HEK293T (cell line): Measurements from ENCODE around the gene FGF14.

ENCODE experiments used
- CTCF ChIA-PET: fragments of 350-600 bp; formaldehyde crosslinking; extraction: SDS; loops from one replicate; lab custom pipeline; 2021; ENCODE audit warnings: antibody characterized with exemption, inconsistent platforms; lab: Yijun Ruan, JAX
- POLR2A ChIA-PET: fragments of 350-600 bp; formaldehyde crosslinking; extraction: SDS; loops from one replicate; lab custom pipeline; 2020; ENCODE audit warnings: antibody characterized with exemption, inconsistent platforms; lab: Yijun Ruan, JAX
- DNase-seq: peaks from one replicate; pipeline ENCODE4 v3.0.0; 2012; ENCODE audit warnings: mixed read lengths; ENCODE audit errors: extremely low spot score
- ARNT ChIP-seq: fragments of 450-650 bp; IDR thresholded peaks from 2 replicates; pipeline ENCODE4 v1.6.1; 2017; ENCODE audit warnings: mild to moderate bottlenecking
- BHLHE40 ChIP-seq: fragments of 450-650 bp; IDR thresholded peaks from 2 replicates; pipeline ENCODE4 v1.6.1; 2016; ENCODE audit warnings: mild to moderate bottlenecking, moderate library complexity, borderline replicate concordance
- CTBP1 ChIP-seq: fragments of 450-650 bp; IDR thresholded peaks from 2 replicates; pipeline ENCODE4 v1.6.1; 2016; ENCODE audit warnings: borderline replicate concordance
- ELF4 ChIP-seq: fragments of 450-650 bp; IDR thresholded peaks from 2 replicates; pipeline ENCODE4 v1.6.1; 2017; ENCODE audit warnings: antibody characterized with exemption
- FOXA1 ChIP-seq: fragments of 450-650 bp; IDR thresholded peaks from 2 replicates; pipeline ENCODE4 v1.6.1; 2016; ENCODE audit warnings: mild to moderate bottlenecking
- FOXK2 ChIP-seq: fragments of 450-650 bp; IDR thresholded peaks from 2 replicates; pipeline ENCODE4 v1.6.1; 2016; ENCODE audit warnings: mild to moderate bottlenecking
- FOXM1 ChIP-seq: fragments of 450-650 bp; IDR thresholded peaks from 2 replicates; pipeline ENCODE4 v1.6.1; 2017; ENCODE audit warnings: mild to moderate bottlenecking, borderline replicate concordance
- HDGF ChIP-seq: fragments of 450-650 bp; IDR thresholded peaks from 2 replicates; pipeline ENCODE4 v1.6.1; 2017; ENCODE audit warnings: antibody characterized with exemption, borderline replicate concordance
- L3MBTL2 ChIP-seq: fragments of 450-650 bp; conservative IDR thresholded peaks from 2 replicates; pipeline ENCODE4 v1.6.1; 2016; ENCODE audit warnings: mild to moderate bottlenecking
- LEF1 ChIP-seq: fragments of 450-650 bp; IDR thresholded peaks from 2 replicates; pipeline ENCODE4 v1.6.1; 2017; ENCODE audit warnings: mild to moderate bottlenecking, borderline replicate concordance
- NFRKB ChIP-seq: fragments of 450-650 bp; IDR thresholded peaks from 2 replicates; pipeline ENCODE4 v1.6.1; 2016; ENCODE audit warnings: mild to moderate bottlenecking, moderate library complexity
- PKNOX1 ChIP-seq: fragments of 450-650 bp; IDR thresholded peaks from 2 replicates; pipeline ENCODE4 v1.6.1; 2016
- SP1 ChIP-seq: fragments of 450-650 bp; IDR thresholded peaks from 2 replicates; pipeline ENCODE4 v1.6.1; 2017
- SUZ12 ChIP-seq: fragments of 450-650 bp; IDR thresholded peaks from 2 replicates; pipeline ENCODE4 v1.6.1; 2016; ENCODE audit warnings: mild to moderate bottlenecking
- TARDBP ChIP-seq: fragments of 450-650 bp; IDR thresholded peaks from 2 replicates; pipeline ENCODE4 v1.6.1; 2016
- ZNF384 ChIP-seq: fragments of 450-650 bp; IDR thresholded peaks from 2 replicates; pipeline ENCODE4 v1.6.1; 2016

The FGF14 gene

GRCh38 chr13:101979825-101980224 is 422.0 kb downstream of the FGF14 start:
- no peak for DNase-seq
- CTCF ChIA-PET: no interaction called here
- POLR2A ChIA-PET: no interaction called here
- TF ChIP-seq FOXK2 (no peak), SUZ12 (no peak), SP1 (no peak), HDGF (no peak), BHLHE40 (no peak)

GRCh38 chr13:101978552-101979315 is 423.1 kb downstream of the FGF14 start:
- ChIA-PET POLR2A (no interaction called here), CTCF (no interaction called here)
- DNase-seq: no peak
- TF ChIP-seq HDGF: no peak
- TF ChIP-seq FOXA1: no peak
- no peak for TF ChIP-seq FOXM1
- no peak for TF ChIP-seq CTBP1
- TF ChIP-seq PKNOX1: no peak
- TF ChIP-seq FOXK2: no peak
- no peak for TF ChIP-seq L3MBTL2
- TF ChIP-seq TARDBP: no peak
- no peak for TF ChIP-seq LEF1

GRCh38 chr13:101977475-101977874 is 424.4 kb downstream of the FGF14 start:
- TF ChIP-seq SP1: no peak
- no peak for TF ChIP-seq ZNF384
- TF ChIP-seq FOXA1: no peak
- no peak for TF ChIP-seq FOXM1
- no peak for TF ChIP-seq HDGF
- CTCF ChIA-PET: no interaction called here
- DNase-seq: no peak
- POLR2A ChIA-PET: no interaction called here

- CTCF ChIA-PET: no interaction called here
- TF ChIP-seq FOXK2 (no peak), HDGF (no peak), L3MBTL2 (no peak), SP1 (no peak), ARNT (no peak), FOXM1 (no peak), LEF1 (no peak), TARDBP (no peak), PKNOX1 (no peak)
- POLR2A ChIA-PET: no interaction called here
- DNase-seq: no peak
Observed at GRCh38 chr13:101972191-101972590, 429.7 kb downstream of the FGF14 start.

GRCh38 chr13:101970341-101970740 is 431.5 kb downstream of the FGF14 start:
- ChIA-PET CTCF (interaction anchor here (0.6 kb wide), 1 partner anchor 538 kb away, joined by 3 read pairs; no protein-coding TSS in a partner anchor), POLR2A (no interaction called here)
- DNase-seq: no peak
- no peak for TF ChIP-seq SP1
- no peak for TF ChIP-seq FOXA1
- no peak for TF ChIP-seq LEF1
- TF ChIP-seq HDGF: no peak
- no peak for TF ChIP-seq ZNF384
- TF ChIP-seq L3MBTL2: no peak
- no peak for TF ChIP-seq SUZ12
- no peak for TF ChIP-seq FOXM1
- TF ChIP-seq ARNT: no peak
- no peak for TF ChIP-seq PKNOX1
- TF ChIP-seq TARDBP: no peak
- no peak for TF ChIP-seq NFRKB

- POLR2A ChIA-PET: no interaction called here
- DNase-seq: no peak
- no peak for TF ChIP-seq L3MBTL2
- TF ChIP-seq SP1: no peak
- no peak for TF ChIP-seq NFRKB
- no peak for TF ChIP-seq ELF4
- no peak for TF ChIP-seq FOXA1
- no peak for TF ChIP-seq LEF1
- TF ChIP-seq HDGF: no peak
- no peak for TF ChIP-seq SUZ12
- no peak for TF ChIP-seq PKNOX1
- TF ChIP-seq CTBP1: no peak
- no peak for TF ChIP-seq ARNT
- no peak for TF ChIP-seq FOXK2
- CTCF ChIA-PET: no interaction called here
Observed at GRCh38 chr13:101967781-101968180, 434.1 kb downstream of the FGF14 start.
